ENCODE measurements around the gene CMSS1. TPM values are rescaled to one million over a fixed set of nuclear protein-coding genes. Genes with fewer than 3 reads are reported as not detected.

Gene CMSS1
- total RNA-seq, 1 donor from 2014 or later = 8.2 TPM

DNA sequence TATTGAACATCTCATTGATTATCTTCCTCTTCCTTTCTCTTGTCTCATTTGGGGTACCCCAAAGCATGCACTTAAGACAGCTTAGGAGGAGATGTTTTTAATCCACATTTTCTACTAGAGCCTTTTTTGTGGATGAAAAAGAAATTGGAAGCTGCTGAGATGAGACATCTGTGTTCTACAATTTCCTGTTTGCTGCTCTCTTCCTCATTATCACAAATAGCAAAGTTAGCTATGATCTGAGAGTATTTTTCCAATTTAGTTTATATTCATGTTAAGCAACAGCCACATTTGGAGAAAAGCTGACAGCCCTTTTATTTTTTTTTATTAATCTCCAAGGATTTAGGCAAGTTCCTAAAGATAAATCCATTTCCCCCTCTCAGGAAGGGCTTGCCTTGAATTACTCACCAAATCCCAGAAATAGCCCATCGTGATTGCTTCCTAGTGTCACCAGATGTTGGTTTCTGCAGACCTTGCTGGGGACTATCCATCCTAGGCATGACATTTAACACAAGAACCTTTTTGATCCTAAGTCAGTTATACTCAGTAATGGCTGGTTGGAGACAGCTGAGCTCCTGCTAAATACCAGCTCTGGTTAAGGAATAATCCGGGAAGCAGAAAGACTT, 367.4 kb downstream of the CMSS1 start:
- no peak for DNase-seq (ENCODE audit: low spot score in 2 of 2)
- FAIRE-seq = no peak

DNA sequence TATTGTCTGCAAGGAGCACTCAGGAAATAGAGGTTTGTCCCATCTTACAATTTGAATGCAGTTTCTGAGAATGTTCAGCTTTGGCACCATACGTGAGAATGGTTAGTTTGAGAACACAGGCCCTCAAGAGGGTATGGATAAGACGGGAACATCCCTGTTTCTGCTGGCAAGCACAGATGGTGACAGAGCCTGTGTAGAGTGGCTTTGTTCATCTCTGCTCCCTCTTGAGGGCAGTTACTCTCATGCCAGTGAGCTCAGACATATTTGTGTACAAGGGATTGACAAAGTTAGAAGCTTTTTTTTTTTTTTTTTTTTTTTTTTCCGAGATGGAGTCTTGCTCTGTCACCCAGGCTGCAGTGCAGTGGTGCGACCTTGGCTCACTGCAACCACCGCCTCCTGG, 368.2 kb downstream of the CMSS1 start:
- no peak for DNase-seq (ENCODE audit: low spot score in 2 of 2)
- FAIRE-seq = no peak

DNA sequence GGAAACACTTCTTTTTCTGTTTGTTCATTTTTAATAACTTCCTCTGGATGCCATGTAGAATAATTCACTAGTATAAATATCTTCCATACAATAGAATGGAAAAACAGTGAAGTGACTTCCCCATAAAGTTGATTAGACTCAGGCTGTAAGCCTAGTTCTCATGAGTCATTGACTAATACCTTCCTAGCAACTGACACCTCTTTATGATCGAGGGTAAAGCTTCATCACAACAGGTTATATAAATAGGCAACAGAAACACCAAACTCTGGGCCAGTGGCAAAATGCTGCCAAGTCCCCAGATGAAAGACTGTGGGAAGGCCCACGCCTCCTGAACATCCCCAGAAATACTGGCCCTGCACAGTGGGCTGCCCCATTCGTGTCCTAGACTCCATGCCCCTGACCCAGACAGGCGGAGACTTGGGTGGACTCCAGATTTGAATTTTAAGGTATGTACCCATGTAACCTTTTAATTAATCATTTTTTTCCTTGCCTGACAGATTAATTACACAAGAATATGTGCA, 371.8 kb downstream of the CMSS1 start:
- FAIRE-seq = no peak
- no peak for DNase-seq (ENCODE audit: low spot score in 2 of 2)

GRCh38 chr3:100195375-100195774, 377.7 kb downstream of the CMSS1 start:
- no peak for DNase-seq (ENCODE audit: low spot score in 2 of 2)
- no peak for FAIRE-seq

DNA sequence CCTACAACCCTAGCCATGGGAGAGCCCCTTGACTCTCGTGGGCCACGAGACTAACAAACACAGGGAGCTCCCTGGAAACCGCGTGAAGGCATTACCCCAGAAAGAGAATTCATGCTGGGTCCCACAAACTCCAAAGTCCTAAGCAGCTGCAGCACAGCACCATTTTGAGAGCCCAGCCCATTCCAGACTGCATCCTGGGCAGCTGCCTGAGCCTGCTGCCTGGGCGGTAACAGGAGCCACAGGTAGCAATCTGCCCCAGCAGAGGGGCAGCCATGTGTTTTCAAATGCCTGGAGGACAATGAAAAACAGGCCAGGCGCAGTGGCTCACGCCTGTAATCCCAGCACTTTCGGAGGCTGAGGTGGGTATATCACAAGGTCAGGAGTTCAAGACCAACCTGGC, 380.2 kb downstream of the CMSS1 start:
- DNase-seq (ENCODE audit: low spot score in 2 of 2) (no peak), FAIRE-seq (no peak)

DNA sequence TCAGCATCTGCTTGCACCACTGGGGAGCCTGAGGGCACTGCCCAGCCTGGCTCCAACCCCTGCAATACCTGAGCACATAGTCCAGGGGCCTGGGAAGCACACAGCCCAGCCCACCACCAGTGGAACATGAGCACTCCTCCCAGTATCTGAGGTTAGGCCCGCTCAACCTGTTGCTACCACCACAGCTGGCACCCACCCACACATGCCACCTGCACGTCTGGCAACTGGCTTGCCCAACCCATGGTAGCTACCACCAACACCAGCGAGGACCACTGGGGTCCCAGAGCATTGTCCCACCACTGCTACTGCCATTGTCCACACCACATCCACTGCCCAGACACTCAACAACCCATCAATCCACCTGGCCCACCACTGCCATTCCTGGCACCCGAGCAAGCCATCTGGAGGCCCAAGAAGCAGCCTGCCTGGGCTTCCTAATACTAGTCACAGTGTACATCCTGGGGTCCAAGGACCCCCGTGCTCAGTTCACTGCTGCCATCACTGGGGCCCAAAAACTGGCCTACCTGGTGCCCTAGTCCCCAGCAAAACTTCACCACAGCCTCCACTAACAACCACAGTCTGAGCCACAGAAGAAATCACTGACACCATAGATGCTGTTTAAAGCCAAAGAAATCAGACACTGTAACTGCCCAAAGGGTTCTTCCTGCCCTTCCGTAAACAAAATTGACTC, 381.1 kb downstream of the CMSS1 start:
- FAIRE-seq = no peak

GRCh38 chr3:100205171-100205570, 387.5 kb downstream of the CMSS1 start:
- DNase-seq (ENCODE audit: low spot score in 2 of 2) (no peak), FAIRE-seq (no peak)

More for the DNA sequence above, 381.1 kb downstream of the CMSS1 start:
- DNase-seq (ENCODE audit: low spot score in 2 of 2) = no peak

- DNase-seq (ENCODE audit: low spot score in 2 of 2) (no peak), FAIRE-seq (no peak)
Observed at GRCh38 chr3:100206687-100207086, 389.0 kb downstream of the CMSS1 start.

DNA sequence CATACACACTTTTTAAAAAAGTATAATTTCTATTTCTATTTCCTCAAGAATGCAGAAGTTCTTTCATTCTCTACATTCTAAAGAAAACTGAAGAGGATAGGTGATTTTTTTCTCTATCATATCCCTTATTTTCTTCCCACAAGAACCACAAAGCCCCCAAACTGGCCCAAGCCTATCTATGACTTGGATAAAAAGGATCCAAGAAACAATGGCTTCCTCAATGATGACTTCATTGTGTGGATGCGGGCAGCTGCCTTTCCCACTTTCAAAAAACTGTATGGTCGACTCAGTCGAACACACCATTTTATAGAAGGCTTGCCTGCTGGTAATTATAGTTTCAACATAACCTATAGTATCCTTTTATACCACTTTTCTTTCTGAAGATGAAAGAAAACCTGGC, 390.2 kb downstream of the CMSS1 start:
- FAIRE-seq = no peak
- no peak for DNase-seq (ENCODE audit: low spot score in 2 of 2)

DNA sequence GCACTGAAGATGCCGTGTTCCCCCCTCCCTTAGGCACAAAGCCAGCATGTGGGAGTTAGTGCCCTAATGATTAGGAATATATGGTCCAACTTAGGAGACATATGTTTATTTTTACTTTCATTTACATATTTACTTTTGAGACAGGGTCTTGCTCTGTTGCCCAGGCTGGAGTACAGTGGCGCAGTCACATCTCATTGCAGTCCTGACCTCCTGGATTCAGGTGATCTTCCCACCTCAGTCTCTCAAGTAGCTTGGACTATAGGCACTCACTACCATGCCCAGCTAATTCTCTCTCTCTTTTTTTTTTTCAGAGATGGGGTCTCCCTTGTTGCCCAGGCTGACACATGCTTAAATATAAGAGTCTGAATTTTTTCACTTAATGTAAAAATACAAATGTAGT, 391.5 kb downstream of the CMSS1 start:
- FAIRE-seq (no peak), DNase-seq (ENCODE audit: low spot score in 2 of 2) (no peak)

GRCh38 chr3:100209948-100210771, 392.5 kb downstream of the CMSS1 start:
- FAIRE-seq (no peak), DNase-seq (ENCODE audit: low spot score in 2 of 2) (no peak)

DNA sequence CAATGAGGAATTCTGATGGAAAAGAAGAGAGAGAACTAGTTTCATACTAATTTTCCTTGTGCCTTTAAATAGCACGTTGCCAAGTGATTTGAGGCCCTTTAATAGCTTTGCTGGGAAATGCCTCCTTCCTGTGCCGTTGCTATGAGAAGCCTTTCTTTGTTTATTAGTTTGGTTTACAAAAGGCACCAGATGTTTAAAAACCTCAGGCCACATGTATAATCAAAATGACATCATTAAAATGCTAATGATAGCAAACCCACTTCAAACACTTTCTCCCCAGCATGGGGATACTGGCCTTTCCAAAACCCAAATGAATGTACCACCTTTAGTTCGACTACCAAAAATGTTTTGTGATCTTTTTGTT, 393.1 kb downstream of the CMSS1 start:
- DNase-seq (ENCODE audit: low spot score in 2 of 2) (no peak), FAIRE-seq (no peak)

DNA sequence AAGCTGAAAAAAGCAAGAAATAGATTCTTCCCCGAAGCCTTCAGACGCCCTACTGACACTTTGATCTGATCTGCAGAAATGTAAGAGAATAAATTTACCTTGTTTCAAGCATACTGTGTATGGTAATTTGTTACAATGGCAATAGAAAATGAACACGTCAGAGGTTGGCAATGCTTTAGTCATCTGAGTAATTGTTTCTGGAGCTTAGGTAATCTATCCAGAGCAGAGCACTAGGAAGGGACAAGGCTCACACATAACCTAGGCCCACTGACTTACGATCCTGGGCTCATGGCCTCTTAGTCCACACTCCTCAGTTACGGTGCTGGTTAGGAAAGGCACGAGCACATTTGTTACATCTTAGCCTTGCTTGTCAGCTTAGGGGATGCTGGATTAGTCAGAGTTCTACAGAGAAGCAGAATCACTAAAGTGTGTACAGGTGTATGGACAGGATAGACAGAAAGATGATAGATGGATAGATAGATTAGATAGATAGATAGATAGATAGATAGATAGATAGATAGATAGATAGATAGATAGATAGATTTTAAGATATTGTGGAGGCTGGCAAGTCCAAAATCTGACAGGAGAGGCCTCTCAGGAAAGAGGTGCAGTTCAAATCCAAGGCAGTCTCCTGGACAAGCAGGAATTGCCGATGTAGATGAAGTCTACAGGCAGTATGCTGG, 396.4 kb downstream of the CMSS1 start:
- FAIRE-seq (no peak), DNase-seq (ENCODE audit: low spot score in 2 of 2) (no peak)

DNA sequence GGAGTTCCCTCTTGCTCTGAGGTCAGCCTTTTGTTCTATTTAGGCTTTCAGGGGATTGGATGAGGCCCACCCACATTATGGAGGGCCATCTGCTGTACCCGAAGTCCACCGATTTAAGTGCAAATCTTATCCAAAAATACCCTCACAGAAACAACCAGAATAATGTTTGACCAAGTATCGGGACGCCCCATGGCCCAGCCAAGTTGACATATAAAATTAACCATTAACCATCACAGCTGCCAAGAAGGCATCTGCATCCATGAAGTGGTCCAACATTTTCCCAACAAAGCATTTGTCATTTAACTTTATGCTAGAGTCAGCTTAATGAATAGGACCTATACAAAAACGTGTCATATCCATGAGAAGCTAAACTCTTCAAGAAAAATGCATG, 396.9 kb downstream of the CMSS1 start:
- FAIRE-seq (no peak), DNase-seq (ENCODE audit: low spot score in 2 of 2) (no peak)

- FAIRE-seq (no peak), DNase-seq (ENCODE audit: low spot score in 2 of 2) (no peak)
Observed at GRCh38 chr3:100216713-100217112, 399.1 kb downstream of the CMSS1 start.

GRCh38 chr3:100221159-100221558, 403.5 kb downstream of the CMSS1 start:
- DNase-seq (ENCODE audit: low spot score in 2 of 2) = no peak
- FAIRE-seq = no peak

GRCh38 chr3:100225193-100225592, 407.5 kb downstream of the CMSS1 start:
- FAIRE-seq = no peak

DNA sequence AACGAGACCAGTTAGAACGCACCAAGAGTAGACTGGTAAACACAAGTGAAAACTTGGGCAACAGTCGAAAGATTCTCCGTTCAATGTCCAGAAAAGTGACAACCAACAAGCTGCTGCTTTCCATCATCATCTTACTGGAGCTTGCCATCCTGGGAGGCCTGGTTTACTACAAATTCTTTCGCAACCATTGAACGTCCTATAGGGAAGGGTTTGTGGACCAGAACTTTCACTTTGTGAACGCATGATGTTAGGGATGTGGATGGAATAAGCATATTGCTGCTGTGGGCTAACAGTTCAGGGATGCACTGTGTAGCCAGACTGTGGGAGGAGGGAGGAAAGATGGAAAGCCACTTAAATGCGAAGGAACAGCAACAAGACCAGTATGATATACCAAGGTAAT, 408.2 kb downstream of the CMSS1 start:
- FAIRE-seq (no peak), DNase-seq (ENCODE audit: low spot score in 2 of 2) (no peak)

More at GRCh38 chr3:100225193-100225592, 407.5 kb downstream of the CMSS1 start:
- DNase-seq (ENCODE audit: low spot score in 2 of 2) = no peak

DNA sequence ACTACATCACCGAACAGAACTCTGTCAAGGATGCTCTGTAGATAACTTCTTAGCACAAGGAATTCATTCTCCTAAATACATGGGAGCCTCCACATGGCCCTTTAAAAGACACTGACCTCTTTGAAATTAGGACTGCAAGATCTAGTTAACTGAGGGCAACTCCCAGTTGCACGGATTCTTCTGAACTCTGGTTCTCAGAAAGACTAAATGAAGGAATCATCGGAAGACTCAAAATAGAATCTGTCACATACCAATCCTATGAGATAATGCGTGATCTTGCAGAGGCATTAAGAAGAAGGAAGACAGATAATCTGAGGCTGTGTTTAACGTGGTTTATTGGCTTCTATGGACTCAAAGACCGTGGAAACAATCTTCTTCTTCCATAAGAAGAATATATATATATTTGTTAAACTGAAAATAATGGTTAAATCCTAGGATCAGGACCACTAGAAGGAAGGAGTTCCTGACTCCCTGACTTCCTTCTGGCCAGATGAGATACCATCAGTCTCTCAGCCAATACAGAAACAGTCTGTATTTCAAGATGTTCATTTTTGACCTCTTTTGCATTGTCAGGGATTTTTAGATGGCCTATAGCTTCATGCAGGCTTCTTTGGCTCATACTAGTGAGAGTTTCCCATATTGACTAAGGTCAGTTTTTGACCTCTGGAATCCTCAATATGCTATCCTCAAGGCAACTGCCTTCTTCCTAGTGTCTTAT, 409.2 kb downstream of the CMSS1 start:
- FAIRE-seq (no peak), DNase-seq (ENCODE audit: low spot score in 2 of 2) (no peak)

GRCh38 chr3:100227511-100227921, 409.9 kb downstream of the CMSS1 start:
- FAIRE-seq (no peak), DNase-seq (ENCODE audit: low spot score in 2 of 2) (no peak)
